Neural cell (in vitro differentiated cells): ENCODE results near the gene PALD1. TPM values are rescaled to one million over a fixed set of nuclear protein-coding genes. Genes with fewer than 3 reads are reported as not detected.

Experiments used
- H2AFZ ChIP-seq: fragments of 200-600, 300-800 bp; sonication (generic), shearing (Covaris generic); 2 replicates; pipeline ENCODE4 v1.6.0; 2014; ENCODE audit warnings: low read depth, mild to moderate bottlenecking, antibody characterized with exemption, low read length, moderate library complexity
- H3F3A ChIP-seq: fragments of 200-600 bp; shearing (Covaris generic); 2 replicates; pipeline ENCODE4 v1.6.1; 2016; ENCODE audit warnings: mild to moderate bottlenecking, moderate library complexity, mixed read lengths, antibody characterized with exemption, low read length; ENCODE audit not compliant: insufficient read depth, poor library complexity, severe bottlenecking
- H3K27ac ChIP-seq: fragments of 200-600, 300-800 bp; sonication (generic), shearing (Covaris generic); 2 replicates; pipeline ENCODE4 v1.5.1; 2014; ENCODE audit warnings: mild to moderate bottlenecking, low read length, moderate library complexity
- H3K27me3 ChIP-seq: fragments of 300-800, 200-600 bp; sonication (generic), shearing (Covaris generic); 2 replicates; pipeline ENCODE4 v1.6.0; 2014; ENCODE audit warnings: mild to moderate bottlenecking, low read depth, low read length, moderate library complexity; ENCODE audit not compliant: insufficient read depth
- H3K36me3 ChIP-seq: fragments of 300-800, 200-600 bp; sonication (generic), shearing (Covaris generic); 2 replicates; pipeline ENCODE4 v1.5.1; 2014; ENCODE audit warnings: mild to moderate bottlenecking, antibody characterized with exemption, low read length, moderate library complexity; ENCODE audit not compliant: insufficient read depth
- H3K4me2 ChIP-seq: fragments of 300-800, 200-600 bp; sonication (generic), shearing (Covaris generic); 2 replicates; pipeline ENCODE4 v1.6.0; 2014; ENCODE audit warnings: mild to moderate bottlenecking, low read length
- H3K4me3 ChIP-seq: fragments of 300-800, 200-600 bp; sonication (generic), shearing (Covaris generic); 2 replicates; pipeline ENCODE4 v1.5.1; 2014; ENCODE audit warnings: mild to moderate bottlenecking, low read length, moderate library complexity
- H3K79me2 ChIP-seq: fragments of 200-600 bp; shearing (Covaris generic); replicated peaks from 2 replicates; pipeline ENCODE4 v1.6.0; 2014; ENCODE audit warnings: mild to moderate bottlenecking, low read length, moderate library complexity; ENCODE audit not compliant: insufficient read depth
- H3K9ac ChIP-seq: fragments of 300-800, 200-600 bp; sonication (generic), shearing (Covaris generic); 2 replicates; pipeline ENCODE4 v1.6.1; 2016; ENCODE audit warnings: mild to moderate bottlenecking, low read length, mixed read lengths
- H3K9me2 ChIP-seq: fragments of 200-600 bp; shearing (Covaris generic); 2 replicates; pipeline ENCODE4 v1.6.1; 2016; ENCODE audit warnings: mild to moderate bottlenecking, low read length, mixed read lengths; ENCODE audit not compliant: insufficient read depth
- H3K9me3 ChIP-seq: fragments of 200-600, 300-800 bp; sonication (generic), shearing (Covaris generic); 2 replicates; pipeline ENCODE4 v1.6.1; 2016; ENCODE audit warnings: mild to moderate bottlenecking, mixed run types, low read length, moderate library complexity, mixed read lengths
- H4K20me1 ChIP-seq: fragments of 200-600 bp; shearing (Covaris generic); 2 replicates; pipeline ENCODE4 v1.6.1; 2016; ENCODE audit warnings: mild to moderate bottlenecking, mixed run types; ENCODE audit not compliant: insufficient read depth
- EP300 ChIP-seq: fragments of 450-650 bp; conservative IDR thresholded peaks from 2 replicates; pipeline ENCODE4 v1.6.1; 2014; ENCODE audit warnings: antibody characterized with exemption, mild to moderate bottlenecking, moderate library complexity; ENCODE audit not compliant: poor library complexity, severe bottlenecking
- EZH2 ChIP-seq: fragments of 200-600, 300-800 bp; shearing (Covaris generic), sonication (generic); IDR thresholded peaks from 2 replicates; pipeline ENCODE4 v1.6.1; 2014; ENCODE audit warnings: antibody characterized with exemption, low read length, borderline replicate concordance, mild to moderate bottlenecking; ENCODE audit not compliant: insufficient read depth, poor library complexity, severe bottlenecking
- MXI1 ChIP-seq: fragments of 450-650 bp; conservative IDR thresholded peaks from 2 replicates; pipeline ENCODE4 v1.6.1; 2014; ENCODE audit warnings: antibody characterized with exemption, mild to moderate bottlenecking; ENCODE audit not compliant: poor library complexity, severe bottlenecking
- POLR2AphosphoS5 ChIP-seq: IDR thresholded peaks from 2 replicates; pipeline ENCODE4 v1.6.1; 2012
- RAD21 ChIP-seq: fragments of 450-650 bp; conservative IDR thresholded peaks from 2 replicates; pipeline ENCODE4 v1.6.1; 2014; ENCODE audit warnings: antibody characterized with exemption, mild to moderate bottlenecking, moderate library complexity
- SMC3 ChIP-seq: fragments of 450-650 bp; conservative IDR thresholded peaks from 2 replicates; pipeline ENCODE4 v1.6.1; 2014; ENCODE audit warnings: antibody characterized with exemption, mild to moderate bottlenecking, moderate library complexity; ENCODE audit not compliant: poor library complexity
- TAF1 ChIP-seq: IDR thresholded peaks from 2 replicates; pipeline ENCODE4 v1.6.1; 2012; ENCODE audit warnings: low read depth
- polyA plus RNA-seq: library from polyadenylated mRNA; depleted of rRNA; stranded (reverse); fragments of >200 nt; gene quantifications from 2 replicates; pipeline ENCODE4 v1.2.3, GENCODE V29; 2014
- TF ChIP-seq, protein P1 (sequence below): IDR thresholded peaks from 2 replicates; pipeline ENCODE4 v1.6.1; 2012; ENCODE audit warnings: borderline replicate concordance
- TF ChIP-seq, protein P2 (sequence below): fragments of 450-650 bp; IDR thresholded peaks from 2 replicates; pipeline ENCODE4 v1.5.1; 2014; ENCODE audit warnings: antibody characterized with exemption, mild to moderate bottlenecking, moderate library complexity; ENCODE audit not compliant: poor library complexity, severe bottlenecking

Gene PALD1
- polyA plus RNA-seq, 1 donor from 2014 or later = 1.1 TPM

DNA sequence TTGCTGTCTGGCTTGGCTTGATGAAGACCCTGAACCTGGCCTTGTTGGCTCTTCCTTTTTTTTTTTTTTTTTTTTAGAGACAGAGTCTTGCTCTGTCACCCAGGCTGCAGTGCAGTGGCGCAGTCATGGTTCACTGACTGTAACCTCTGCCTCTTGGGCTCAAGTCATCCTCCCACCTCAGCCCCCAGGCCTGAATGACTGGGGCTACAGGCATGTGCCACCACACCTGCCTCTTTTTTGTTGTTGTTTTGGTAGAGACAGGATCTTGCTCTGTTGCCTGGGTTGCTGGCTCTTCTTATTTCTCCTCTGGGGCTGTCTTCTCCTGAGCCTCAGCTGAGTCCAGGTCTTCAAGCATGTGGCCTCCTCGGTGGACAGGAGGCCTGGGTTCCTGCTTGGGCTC, 79.3 kb downstream of the PALD1 start:
- H3K27ac ChIP-seq = no peak overlapping the region
- H3K36me3 ChIP-seq = no peaks in the 10 kb centered on the region
- no peaks in the 10 kb centered on the region for H3K79me2 ChIP-seq
- H3K27me3 ChIP-seq = no peaks in the 10 kb centered on the region
- H3K9me2 ChIP-seq = no peaks in the 10 kb centered on the region
- no peaks in the 10 kb centered on the region for H4K20me1 ChIP-seq
- no peaks in the 10 kb centered on the region for H3F3A ChIP-seq
- no peak overlapping the region for H2AFZ ChIP-seq
- no peaks in the 10 kb centered on the region for H3K9me3 ChIP-seq
- H3K9ac ChIP-seq = no peak overlapping the region
- no peak overlapping the region for H3K4me3 ChIP-seq
- TF ChIP-seq, protein P1, sequence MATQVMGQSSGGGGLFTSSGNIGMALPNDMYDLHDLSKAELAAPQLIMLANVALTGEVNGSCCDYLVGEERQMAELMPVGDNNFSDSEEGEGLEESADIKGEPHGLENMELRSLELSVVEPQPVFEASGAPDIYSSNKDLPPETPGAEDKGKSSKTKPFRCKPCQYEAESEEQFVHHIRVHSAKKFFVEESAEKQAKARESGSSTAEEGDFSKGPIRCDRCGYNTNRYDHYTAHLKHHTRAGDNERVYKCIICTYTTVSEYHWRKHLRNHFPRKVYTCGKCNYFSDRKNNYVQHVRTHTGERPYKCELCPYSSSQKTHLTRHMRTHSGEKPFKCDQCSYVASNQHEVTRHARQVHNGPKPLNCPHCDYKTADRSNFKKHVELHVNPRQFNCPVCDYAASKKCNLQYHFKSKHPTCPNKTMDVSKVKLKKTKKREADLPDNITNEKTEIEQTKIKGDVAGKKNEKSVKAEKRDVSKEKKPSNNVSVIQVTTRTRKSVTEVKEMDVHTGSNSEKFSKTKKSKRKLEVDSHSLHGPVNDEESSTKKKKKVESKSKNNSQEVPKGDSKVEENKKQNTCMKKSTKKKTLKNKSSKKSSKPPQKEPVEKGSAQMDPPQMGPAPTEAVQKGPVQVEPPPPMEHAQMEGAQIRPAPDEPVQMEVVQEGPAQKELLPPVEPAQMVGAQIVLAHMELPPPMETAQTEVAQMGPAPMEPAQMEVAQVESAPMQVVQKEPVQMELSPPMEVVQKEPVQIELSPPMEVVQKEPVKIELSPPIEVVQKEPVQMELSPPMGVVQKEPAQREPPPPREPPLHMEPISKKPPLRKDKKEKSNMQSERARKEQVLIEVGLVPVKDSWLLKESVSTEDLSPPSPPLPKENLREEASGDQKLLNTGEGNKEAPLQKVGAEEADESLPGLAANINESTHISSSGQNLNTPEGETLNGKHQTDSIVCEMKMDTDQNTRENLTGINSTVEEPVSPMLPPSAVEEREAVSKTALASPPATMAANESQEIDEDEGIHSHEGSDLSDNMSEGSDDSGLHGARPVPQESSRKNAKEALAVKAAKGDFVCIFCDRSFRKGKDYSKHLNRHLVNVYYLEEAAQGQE = no peak
- TF ChIP-seq RAD21 (no peak), POLR2AphosphoS5 (no peak), EZH2 (no peak), MXI1 (no peak), SMC3 (no peak), EP300 (no peak), TAF1 (no peak)
- TF ChIP-seq, protein P2, sequence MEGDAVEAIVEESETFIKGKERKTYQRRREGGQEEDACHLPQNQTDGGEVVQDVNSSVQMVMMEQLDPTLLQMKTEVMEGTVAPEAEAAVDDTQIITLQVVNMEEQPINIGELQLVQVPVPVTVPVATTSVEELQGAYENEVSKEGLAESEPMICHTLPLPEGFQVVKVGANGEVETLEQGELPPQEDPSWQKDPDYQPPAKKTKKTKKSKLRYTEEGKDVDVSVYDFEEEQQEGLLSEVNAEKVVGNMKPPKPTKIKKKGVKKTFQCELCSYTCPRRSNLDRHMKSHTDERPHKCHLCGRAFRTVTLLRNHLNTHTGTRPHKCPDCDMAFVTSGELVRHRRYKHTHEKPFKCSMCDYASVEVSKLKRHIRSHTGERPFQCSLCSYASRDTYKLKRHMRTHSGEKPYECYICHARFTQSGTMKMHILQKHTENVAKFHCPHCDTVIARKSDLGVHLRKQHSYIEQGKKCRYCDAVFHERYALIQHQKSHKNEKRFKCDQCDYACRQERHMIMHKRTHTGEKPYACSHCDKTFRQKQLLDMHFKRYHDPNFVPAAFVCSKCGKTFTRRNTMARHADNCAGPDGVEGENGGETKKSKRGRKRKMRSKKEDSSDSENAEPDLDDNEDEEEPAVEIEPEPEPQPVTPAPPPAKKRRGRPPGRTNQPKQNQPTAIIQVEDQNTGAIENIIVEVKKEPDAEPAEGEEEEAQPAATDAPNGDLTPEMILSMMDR = no peak
- H3K4me2 ChIP-seq = no peak overlapping the region

DNA sequence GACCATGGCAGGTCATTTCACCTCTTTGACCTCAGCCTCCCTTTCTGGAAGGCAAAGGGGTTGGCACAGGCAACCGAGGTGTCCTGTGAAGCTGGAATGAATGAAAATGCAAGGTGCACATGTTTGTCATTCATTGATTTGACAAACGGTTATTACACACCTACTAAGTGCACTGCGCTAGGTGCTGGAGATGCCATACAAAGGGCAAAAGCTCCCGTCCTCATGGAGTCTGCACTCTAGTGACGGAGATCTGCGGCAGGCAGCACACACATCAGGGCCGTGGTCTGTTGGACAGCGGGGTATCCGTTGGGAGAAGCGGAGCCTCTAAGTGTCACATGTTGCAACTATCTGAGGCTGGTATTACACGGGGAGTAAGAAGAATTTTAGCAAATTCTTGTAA, 79.7 kb downstream of the PALD1 start:
- H3K36me3 ChIP-seq = no peaks in the 10 kb centered on the region
- no peak overlapping the region for H3K9ac ChIP-seq
- H2AFZ ChIP-seq = no peak overlapping the region
- H4K20me1 ChIP-seq = no peaks in the 10 kb centered on the region
- H3K27me3 ChIP-seq = no peaks in the 10 kb centered on the region
- no peak overlapping the region for H3K27ac ChIP-seq
- no peaks in the 10 kb centered on the region for H3K9me2 ChIP-seq
- no peak overlapping the region for H3K4me3 ChIP-seq
- H3K4me2 ChIP-seq = no peak overlapping the region
- H3K9me3 ChIP-seq = no peaks in the 10 kb centered on the region
- no peaks in the 10 kb centered on the region for H3K79me2 ChIP-seq
- TF ChIP-seq EP300 (no peak), POLR2AphosphoS5 (no peak), TAF1 (no peak), SMC3 (no peak), MXI1 (no peak), RAD21 (no peak), EZH2 (no peak)
- TF ChIP-seq, protein P1 = no peak
- TF ChIP-seq, protein P2 = no peak
- no peaks in the 10 kb centered on the region for H3F3A ChIP-seq
